Vagina (tissue), 2 donors: ENCODE results near the gene PAX7. TPM values are rescaled to one million over a fixed set of nuclear protein-coding genes. Genes with fewer than 3 reads are reported as not detected.

ENCODE experiments used
- DNase-seq, 2 donors: peaks; one replicate each; pipeline ENCODE4 v3.0.0-alpha.2; 2017; ENCODE audit errors: extremely low spot score in 2 of 2
- H3K27ac ChIP-seq: fragments of 200-600 bp; sonication (generic); one replicate; pipeline ENCODE4 v1.5.1; 2019
- H3K27me3 ChIP-seq: fragments of 200-600 bp; sonication (generic); one replicate; pipeline ENCODE4 v1.5.1; 2019
- H3K36me3 ChIP-seq, 2 donors: fragments of 200-600 bp; sonication (generic); one replicate each; pipeline ENCODE4 v1.5.1; 2017 to 2019
- H3K4me1 ChIP-seq: fragments of 200-600 bp; sonication (generic); one replicate; pipeline ENCODE4 v1.5.1; 2019
- H3K4me3 ChIP-seq, 2 donors: fragments of 200-600 bp; sonication (generic); 1 replicate in 1 of 2; 2 replicates in 1 of 2; pipeline ENCODE4 v1.5.1; 2016 to 2019
- H3K9me3 ChIP-seq: fragments of 200-600 bp; sonication (generic); one replicate; pipeline ENCODE4 v1.5.1; 2019
- CTCF ChIP-seq, 3 experiments: fragments of 450-650 bp in 2 of 3; fragments of 200-600 bp in 1 of 3; sonication (generic) in 1 of 3; IDR thresholded peaks; one replicate each; pipeline ENCODE4 v1.5.1; 2017 to 2019; ENCODE audit warnings: antibody characterized with exemption in 3 of 3, mild to moderate bottlenecking in 2 of 3, moderate library complexity in 2 of 3
- POLR2A ChIP-seq, 2 donors: fragments of 450-650 bp; IDR thresholded peaks; one replicate each; pipeline ENCODE4 v1.6.1; 2017; ENCODE audit warnings: antibody characterized with exemption in 2 of 2, mild to moderate bottlenecking in 2 of 2, moderate library complexity in 2 of 2
- POLR2AphosphoS5 ChIP-seq, 2 donors: sonication (generic); formaldehyde crosslinking; IDR thresholded peaks; one replicate each; pipeline ENCODE4 v1.9.0; 2017; ENCODE audit warnings: antibody characterized with exemption in 2 of 2, mild to moderate bottlenecking in 2 of 2, low read depth in 1 of 2; ENCODE audit not compliant: insufficient read depth in 1 of 2
- intact Hi-C: fragments of 100-400 bp; cut with DNase I; formaldehyde crosslinking; loops from one replicate; pipeline ENCODE4 v1.15.1; 2023
- total RNA-seq: library from RNA; depleted of rRNA; stranded (reverse); fragments of >200 nt; gene quantifications from one replicate; pipeline ENCODE4 v1.2.3, GENCODE V29; 2016

Gene PAX7
- total RNA-seq, 1 donor from 2014 or later: not detected

- no peak for DNase-seq
- Histone ChIP-seq H3K9me3 (no peaks in the 10 kb centered on the region), H3K36me3 (no peaks in the 10 kb centered on the region), H3K27me3 (peaks cover 20% of the 10 kb centered on the region), H3K4me1 (no peaks in the 10 kb centered on the region), H3K4me3 (no peak overlapping the region), H3K27ac (no peak overlapping the region)
- intact Hi-C loops: no loop called here
- TF ChIP-seq CTCF (IDR thresholded peaks at IDR 0.05) (no peak), POLR2AphosphoS5 (IDR thresholded peaks at IDR 0.05; ENCODE audit: insufficient read depth in 1 of 2, low read depth in 1 of 2) (no peak), POLR2A (IDR thresholded peaks at IDR 0.05) (no peak)
Measured at GRCh38 chr1:18638835-18639364, 8.3 kb downstream of the PAX7 start.

GRCh38 chr1:18639368-18640055 lies 8.9 kb downstream of the PAX7 start:
- Histone ChIP-seq H3K4me1 (no peaks in the 10 kb centered on the region), H3K27ac (no peak overlapping the region), H3K9me3 (no peaks in the 10 kb centered on the region), H3K27me3 (peaks cover 22% of the 10 kb centered on the region), H3K36me3 (no peaks in the 10 kb centered on the region), H3K4me3 (no peak overlapping the region)
- TF ChIP-seq CTCF (IDR thresholded peaks at IDR 0.05) (no peak), POLR2AphosphoS5 (IDR thresholded peaks at IDR 0.05; ENCODE audit: insufficient read depth in 1 of 2, low read depth in 1 of 2) (no peak), POLR2A (IDR thresholded peaks at IDR 0.05) (no peak)
- DNase-seq: no peak
- intact Hi-C loops: no loop called here

- Histone ChIP-seq H3K4me3 (no peak overlapping the region), H3K27me3 (peaks cover 21% of the 10 kb centered on the region), H3K4me1 (no peaks in the 10 kb centered on the region), H3K27ac (no peak overlapping the region), H3K36me3 (no peaks in the 10 kb centered on the region), H3K9me3 (no peaks in the 10 kb centered on the region)
- TF ChIP-seq CTCF (IDR thresholded peaks at IDR 0.05) (no peak), POLR2A (IDR thresholded peaks at IDR 0.05) (no peak), POLR2AphosphoS5 (IDR thresholded peaks at IDR 0.05; ENCODE audit: insufficient read depth in 1 of 2, low read depth in 1 of 2) (no peak)
- intact Hi-C loops: no loop called here
- DNase-seq: no peak
Measured at GRCh38 chr1:18640228-18641004, 9.8 kb downstream of the PAX7 start.

- no peaks in the 10 kb centered on the region for H3K9me3 ChIP-seq
- intact Hi-C loops: no loop called here
- H3K4me1 ChIP-seq: peaks cover 3% of the 10 kb centered on the region
- H3K4me3 ChIP-seq: no peak overlapping the region
- no peak overlapping the region for H3K27ac ChIP-seq
- no peak for DNase-seq
- TF ChIP-seq POLR2AphosphoS5 (IDR thresholded peaks at IDR 0.05; ENCODE audit: insufficient read depth in 1 of 2, low read depth in 1 of 2) (no peak), POLR2A (IDR thresholded peaks at IDR 0.05) (no peak), CTCF (IDR thresholded peaks at IDR 0.05) (no peak)
- peaks cover 19% of the 10 kb centered on the region for H3K27me3 ChIP-seq
- no peaks in the 10 kb centered on the region for H3K36me3 ChIP-seq
Measured at GRCh38 chr1:18641005-18641941, 10.6 kb downstream of the PAX7 start.
